Activated CD8-positive, alpha-beta memory T cell treated with anti-CD3 and anti-CD28 coated beads for 4 hours (primary cell): ENCODE data around the gene S1PR3.

Experiments
- DNase-seq, 2 donors: peaks; one replicate each; pipeline ENCODE4 v3.0.0-alpha.2; 2020; ENCODE audit warnings: low read depth in 2 of 2

S1PR3 gene

DNA sequence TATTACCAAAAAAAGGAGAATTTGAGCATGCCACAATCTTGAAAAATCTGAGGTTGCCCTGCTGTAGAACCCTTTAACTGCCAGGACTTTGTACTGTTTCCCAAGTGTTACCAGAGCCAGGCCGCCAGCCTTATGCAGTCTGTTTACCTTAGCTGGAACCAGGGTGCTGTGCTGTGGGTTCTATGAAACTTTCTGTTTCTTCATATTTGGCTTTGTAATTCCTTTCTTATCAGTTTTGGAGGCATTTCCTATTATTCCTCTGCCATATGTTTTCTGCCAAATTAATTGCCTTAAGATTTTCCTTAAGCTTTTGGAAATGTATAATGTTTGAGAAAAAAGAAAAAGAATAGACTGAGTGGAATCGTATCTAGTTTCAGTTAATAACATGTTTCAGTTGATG is 2.1 kb downstream of the S1PR3 start:
- no peak for DNase-seq

DNA sequence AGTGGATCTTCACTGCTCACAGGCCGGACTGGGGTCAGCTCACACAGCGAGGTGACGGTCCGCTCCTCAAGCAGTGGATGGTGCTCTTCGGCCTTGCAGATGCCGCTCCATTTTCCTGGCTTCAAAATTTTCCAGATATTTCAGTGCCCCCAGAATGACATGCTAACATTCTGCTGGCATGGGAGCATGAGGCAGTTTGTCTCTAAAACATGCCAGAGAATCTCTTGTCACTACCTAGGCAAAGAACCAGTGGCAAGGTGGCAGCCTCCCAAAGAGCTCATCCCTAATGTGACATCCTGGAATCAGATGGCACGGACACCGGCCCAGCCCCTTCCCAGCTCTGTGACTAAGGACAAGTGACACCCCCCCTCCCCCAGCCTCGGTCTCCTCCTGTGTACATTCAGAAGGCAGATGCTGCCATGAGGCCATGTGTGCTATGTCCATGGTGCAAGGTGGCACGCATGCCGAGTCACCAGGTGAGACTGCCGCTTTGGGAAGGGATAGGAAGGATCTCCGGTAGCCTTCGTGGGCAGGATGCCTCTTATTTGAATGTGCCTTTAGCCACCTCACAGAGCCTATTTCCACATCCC is 2.7 kb downstream of the S1PR3 start:
- no peak for DNase-seq

DNA sequence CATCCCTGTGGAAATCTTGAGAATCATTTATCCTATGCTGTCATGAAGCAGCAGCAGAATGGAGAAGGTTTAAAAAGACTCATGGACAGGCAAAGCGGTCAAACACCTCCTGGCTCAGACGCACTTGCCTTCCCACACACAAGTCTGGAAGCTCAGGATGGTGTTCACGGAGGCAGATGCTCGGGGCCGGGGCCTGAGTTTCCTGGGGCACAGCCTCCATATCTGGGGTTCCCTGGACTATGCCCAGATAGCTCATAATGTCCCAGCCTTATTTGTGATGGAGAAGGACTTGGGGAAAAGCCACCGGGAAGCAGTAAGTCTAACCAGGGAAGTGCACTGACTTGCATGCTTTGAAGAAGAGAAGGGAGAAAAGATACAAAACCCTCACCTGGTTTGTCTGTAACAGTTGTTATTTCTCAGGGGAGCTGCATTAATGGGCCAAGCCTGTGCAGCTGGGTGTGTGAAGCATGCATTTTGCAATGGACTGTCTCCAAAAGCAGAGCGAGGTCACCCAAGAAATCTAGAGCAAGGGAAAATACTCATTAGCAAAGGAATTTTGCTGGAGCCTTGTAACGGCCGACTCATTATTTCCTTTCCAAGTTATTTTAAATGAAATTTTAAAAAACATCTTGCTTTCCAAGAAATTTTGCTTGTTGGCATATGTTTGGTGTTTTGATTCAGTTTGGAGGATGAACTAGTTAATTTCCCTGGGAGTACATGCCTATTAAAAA is 3.4 kb downstream of the S1PR3 start:
- no peak for DNase-seq

DNA sequence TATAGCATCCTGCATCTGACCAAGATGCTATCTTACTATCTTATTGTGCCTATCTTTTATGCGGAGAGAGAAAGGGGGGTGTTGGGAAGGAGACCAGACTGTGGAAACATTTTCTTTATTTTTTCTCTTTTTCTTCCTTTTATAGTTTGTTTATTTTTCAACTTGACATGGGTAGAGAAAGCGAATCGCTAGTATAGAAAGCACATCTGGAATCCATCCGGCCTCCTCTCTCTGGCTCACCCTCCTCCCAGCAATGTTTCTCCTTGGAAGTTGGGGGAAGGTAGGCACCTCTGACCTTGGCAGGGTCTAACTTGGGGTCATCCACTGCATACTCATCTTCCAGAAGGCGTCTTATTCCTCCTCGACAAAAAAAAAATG is 3.9 kb downstream of the S1PR3 start:
- DNase-seq = no peak

DNA sequence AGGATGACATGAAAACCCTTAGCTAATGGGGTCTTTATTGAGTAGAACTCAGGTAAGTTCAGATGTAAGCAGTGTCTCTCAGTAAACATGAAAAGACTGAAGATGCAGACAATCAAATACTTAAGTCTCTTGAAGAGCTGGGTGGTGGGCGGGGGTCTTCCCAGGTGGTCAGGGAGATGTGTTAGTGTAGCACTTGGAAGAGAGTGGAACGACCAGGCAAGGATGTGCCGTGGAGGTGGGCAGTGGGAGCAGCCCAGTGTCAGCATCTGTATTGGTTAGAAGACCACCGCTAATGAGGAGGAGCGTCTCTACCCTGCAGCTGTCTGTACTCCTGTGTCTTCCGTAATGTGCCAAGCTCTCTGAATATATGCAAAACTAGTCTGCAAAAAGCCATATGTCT is 4.4 kb downstream of the S1PR3 start:
- DNase-seq = no peak

DNA sequence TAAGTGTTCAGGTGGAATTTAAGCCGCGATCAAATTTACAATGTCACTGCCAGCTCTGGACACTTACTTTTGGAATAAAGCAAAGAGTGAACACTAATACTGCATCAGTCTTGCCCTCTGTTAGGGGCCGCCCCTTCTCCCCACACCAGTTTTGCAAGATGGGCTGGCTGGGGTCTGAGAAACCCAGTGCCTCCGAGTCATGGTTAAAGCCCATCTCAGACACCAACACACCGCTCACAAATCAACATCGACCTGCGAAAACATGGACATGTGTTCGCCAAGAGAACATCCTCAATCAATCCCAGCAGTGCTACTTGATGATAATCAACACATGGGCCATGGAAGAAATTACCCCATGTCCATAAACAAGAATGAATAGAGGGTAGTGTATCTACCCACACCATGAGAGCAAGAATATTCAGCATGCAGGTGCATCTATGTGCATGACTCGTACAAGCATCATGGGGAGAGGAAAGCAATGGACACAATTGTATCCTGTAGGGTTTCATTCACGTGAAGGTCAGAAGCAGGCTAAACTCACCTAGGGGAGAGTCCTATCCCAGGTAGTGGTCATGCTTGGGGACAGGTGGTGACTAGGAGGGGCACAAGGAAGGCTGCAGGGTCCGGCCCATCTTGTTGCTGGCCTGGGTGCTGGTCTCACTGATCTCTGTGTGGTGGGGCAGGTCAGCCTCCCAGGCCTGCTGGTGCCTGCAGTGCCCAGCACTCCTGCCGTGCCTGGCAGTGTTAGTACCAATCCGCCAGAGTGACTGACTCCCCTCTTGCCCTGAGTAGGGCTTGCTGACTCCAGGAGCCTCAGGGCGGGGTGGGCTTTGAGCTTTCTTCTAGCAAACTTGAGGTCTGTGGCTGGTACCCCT is 5.0 kb downstream of the S1PR3 start:
- DNase-seq = no peak

DNA sequence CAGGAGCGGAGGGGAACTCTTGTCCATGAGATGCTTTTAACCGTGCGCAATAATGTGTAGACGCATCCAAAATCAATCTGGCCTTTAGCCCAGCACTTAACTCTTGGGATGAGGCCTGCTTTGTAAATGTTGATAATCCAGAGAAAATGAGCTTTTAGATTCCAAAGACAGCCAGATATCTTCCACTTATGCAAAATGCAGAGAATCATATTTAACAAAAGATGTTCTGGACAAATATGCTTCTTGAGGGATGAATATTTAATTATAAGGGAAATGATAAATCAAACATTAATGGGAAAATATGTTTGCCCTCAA is 5.6 kb downstream of the S1PR3 start:
- DNase-seq = no peak

DNA sequence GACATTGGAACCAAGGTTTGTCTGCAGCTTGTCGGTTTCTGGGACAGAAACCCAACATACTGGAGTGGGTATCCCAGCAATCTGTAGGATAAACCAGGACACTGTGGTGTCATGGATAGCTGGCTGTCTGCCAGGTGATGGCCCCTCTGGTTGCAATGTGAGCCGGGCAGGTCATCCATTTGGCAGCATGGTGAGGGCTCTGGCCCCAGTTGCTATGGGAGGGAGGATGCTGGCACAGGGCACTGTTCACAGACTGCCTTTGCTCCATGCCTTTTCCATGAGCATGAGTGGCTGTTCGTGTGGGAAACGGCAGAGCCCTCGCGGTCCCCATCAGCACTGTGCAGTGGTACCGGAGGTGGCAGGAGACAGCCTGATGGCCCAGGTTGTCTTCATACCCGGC is 6.4 kb downstream of the S1PR3 start:
- DNase-seq = no peak

DNA sequence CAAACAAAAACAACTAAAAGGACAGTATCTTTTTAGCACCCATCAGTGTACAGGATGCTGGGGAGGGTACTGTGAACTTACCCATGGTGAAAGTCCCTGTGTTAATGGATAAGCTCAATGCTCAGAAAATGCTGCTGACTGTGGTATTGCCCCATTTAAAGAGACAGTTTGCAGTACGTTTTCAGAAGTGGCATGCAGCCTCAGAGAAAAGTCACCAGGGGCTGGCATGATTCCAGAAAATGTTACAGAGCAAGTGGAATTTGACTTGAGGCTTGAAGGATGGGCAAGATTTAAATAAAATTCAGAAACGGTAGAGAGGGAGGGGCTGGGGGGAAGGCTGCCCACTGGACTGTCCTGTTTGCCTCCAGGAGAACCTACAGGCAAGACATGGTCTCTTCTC is 7.2 kb downstream of the S1PR3 start:
- DNase-seq = no peak

DNA sequence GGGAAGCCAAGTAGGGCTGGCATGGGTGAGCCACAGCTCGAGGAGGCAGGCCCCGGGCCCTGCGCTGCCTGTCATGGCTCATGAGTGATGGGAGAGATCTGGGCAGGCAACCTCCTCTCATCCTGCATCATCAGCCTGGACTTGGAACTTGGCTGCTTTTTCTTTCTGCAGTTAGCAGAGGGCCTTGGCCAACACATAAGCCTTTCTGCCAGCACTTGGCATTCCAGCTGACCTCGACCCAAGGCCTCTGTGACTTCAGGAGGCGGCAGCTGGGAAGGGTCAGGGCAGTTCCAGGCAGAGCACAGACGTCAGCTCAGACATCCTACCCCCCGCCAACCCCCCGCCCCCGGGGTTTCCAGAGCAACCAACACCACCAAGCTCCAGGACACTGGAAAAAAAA is 7.6 kb downstream of the S1PR3 start:
- DNase-seq = no peak

DNA sequence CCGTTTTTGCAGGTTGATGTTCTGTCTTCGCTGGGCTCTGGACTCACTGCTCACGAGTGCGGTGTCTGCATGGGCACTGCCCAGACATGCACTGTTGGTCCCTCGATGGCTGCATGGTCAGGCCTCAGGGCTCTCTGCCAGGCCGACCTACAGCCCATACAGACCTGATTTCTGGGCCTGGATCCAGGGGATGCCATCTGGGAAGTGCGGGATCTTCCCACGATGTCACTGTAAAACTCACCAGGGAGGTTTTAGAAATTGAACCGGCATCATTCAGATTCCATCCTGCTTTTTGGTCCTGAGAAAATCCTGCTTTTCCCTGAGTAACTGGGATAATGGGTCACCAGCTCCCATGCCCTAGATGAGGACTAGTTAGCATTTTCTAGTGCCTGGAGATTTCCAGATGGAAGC is 9.1 kb downstream of the S1PR3 start:
- no peak for DNase-seq

DNA sequence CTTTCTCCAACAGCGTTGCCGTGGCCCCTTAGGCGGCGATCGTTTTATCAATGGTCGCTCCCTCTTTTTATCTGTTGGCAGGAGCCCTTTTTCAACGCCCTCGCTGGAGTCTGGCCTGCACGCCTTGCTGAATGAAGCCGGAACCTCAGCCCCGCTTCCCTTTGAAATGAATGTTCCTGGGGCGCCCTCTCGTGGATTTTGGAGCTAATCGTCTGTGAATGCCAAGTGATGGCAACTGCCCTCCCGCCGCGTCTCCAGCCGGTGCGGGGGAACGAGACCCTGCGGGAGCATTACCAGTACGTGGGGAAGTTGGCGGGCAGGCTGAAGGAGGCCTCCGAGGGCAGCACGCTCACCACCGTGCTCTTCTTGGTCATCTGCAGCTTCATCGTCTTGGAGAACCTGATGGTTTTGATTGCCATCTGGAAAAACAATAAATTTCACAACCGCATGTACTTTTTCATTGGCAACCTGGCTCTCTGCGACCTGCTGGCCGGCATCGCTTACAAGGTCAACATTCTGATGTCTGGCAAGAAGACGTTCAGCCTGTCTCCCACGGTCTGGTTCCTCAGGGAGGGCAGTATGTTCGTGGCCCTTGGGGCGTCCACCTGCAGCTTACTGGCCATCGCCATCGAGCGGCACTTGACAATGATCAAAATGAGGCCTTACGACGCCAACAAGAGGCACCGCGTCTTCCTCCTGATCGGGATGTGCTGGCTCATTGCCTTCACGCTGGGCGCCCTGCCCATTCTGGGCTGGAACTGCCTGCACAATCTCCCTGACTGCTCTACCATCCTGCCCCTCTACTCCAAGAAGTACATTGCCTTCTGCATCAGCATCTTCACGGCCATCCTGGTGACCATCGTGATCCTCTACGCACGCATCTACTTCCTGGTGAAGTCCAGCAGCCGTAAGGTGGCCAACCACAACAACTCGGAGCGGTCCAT is 10.0 kb downstream of the S1PR3 start:
- DNase-seq = peak; percentile 37 to 54

DNA sequence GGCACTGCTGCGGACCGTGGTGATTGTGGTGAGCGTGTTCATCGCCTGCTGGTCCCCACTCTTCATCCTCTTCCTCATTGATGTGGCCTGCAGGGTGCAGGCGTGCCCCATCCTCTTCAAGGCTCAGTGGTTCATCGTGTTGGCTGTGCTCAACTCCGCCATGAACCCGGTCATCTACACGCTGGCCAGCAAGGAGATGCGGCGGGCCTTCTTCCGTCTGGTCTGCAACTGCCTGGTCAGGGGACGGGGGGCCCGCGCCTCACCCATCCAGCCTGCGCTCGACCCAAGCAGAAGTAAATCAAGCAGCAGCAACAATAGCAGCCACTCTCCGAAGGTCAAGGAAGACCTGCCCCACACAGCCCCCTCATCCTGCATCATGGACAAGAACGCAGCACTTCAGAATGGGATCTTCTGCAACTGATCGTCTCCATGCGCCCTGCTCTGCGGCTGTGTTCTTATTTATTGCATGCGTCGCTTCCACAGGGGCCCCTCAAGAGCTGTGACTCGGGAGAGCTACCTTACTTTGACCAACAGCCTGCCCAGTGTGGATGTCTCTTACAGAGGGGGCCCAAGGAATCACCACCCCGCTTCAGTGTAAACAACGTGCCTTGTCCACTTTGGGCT is 10.8 kb downstream of the S1PR3 start:
- no peak for DNase-seq

DNA sequence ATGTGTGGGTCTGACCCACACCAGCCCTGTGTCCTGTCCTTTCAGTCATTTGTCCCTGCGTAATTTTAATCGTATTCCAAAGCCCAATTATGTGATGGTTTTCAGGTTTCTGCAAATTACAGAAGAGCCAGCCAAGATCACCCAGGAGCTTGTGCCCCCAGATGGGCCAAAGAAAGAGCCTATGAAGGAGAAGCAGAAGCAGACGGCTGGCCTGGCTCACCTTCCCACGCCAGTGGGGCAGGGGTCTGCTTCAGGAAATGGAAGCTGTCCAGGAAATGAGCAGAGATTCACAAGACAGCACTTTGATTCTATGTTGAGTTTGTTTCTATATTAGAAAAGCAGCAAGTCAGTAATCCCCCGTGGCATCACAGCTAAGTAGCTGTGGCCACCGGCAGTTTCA is 11.7 kb downstream of the S1PR3 start:
- DNase-seq = no peak

DNA sequence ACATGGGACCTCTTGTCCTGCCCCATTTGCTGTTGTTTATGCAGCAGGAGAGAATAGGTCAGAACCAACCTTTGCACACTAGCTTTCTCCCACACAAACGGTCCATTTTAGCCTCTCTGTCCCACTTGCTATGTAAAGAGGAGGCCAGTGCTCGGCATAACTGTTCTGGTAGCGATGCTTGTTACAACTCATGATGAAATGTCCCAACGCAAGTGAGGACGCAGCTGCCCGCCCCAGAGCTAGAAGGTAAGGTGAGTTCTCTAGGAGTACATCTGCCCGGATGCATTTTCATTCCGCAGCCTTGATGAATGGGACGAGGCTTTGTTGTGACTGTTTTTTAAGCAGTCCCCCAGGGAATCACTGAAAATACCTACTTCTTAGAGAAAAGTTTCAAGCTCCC is 14.1 kb downstream of the S1PR3 start:
- DNase-seq = no peak

DNA sequence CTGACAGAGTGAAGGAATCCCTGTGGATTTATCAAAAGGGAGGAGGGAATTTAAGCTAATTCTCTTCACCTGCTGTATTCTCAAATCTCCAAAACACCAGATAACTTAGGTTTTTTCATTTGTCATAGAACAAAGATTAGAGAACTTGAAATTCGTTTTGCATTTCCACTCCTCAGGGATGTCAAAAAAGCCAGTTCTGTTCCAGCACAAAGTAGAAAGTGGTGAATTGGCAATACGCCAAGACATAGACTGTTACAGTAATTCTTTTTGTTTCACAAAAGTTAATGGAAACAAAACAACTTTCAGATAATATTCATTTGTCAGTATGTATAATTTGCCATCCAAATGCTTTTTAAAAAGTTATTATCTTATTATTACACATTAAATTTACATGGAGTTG is 15.0 kb downstream of the S1PR3 start:
- no peak for DNase-seq

DNA sequence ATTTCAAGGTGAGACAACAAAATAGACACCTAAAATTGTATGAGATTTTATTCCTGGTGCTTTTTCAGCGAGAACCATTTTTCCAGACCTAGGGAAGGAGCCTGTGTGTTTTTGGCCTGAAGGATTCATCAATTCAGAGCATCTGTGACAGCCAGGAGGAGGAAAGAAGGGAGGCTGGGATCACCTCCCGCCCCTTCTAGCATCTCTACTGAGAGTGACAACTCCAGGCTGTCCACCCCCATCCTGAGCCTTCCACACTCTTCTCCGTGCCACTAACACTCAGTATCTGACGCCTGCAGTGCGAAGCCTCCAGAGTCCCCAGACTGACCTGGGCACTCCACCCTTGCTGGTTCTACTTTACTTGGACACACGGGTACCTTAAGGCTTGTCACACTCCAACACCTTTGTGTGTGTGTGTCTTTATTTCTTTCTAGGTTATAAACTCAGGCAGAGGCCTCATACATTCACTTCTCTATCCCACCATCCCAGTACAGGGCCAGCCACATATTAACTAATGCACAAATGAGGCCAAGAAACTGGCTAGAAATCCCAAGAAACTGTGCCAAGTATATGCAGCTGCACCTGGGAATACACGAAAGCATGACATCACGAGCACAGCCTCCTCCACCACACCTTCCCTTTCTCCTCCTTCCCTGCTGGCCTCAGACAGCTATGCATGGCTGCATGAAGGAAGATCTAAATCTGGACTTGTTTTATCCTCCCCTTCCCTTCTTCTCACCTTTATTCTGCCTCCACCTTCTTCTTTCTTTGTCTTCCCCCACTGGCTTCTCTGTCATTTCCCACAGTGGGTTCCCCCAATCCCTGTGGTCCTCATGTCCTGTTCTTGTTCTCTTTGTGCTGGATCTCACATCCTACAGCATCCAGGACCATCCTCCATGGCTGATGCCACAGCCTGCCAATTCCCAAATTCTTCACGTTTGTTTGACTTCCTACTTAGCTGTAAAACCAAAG is 16.0 kb downstream of the S1PR3 start:
- DNase-seq = no peak

DNA sequence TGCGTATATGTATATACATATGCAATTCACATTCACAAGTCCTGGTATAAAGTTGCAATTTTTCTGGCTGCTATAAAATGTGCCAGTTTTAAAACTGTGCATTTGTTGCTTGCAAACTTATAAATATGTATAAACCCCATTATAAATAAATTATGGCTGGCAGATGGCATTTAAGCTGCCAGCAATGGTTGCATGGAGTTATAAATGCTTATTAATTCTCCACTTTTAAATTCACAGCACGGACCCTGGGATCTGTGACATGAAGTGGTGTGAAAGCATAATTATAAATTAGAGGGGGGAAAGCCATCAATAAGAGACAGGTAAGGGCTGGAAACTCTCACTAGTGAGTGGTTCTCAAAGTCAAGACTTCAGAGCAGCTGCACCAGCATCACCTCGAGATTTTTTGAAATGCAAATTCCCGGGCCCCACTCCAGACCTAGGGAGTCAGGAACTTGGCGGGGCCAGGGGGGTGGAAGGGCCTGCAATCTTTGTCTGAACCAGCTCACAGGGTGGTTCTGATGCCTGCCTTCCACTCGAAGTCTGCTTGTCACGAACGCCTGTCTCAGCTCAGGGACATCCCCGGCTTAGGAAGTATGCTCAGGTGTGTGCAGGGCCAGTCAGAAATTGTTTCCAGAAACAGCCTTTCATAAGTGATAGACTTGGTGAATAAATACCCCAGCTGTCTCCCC is 16.9 kb downstream of the S1PR3 start:
- DNase-seq = no peak

DNA sequence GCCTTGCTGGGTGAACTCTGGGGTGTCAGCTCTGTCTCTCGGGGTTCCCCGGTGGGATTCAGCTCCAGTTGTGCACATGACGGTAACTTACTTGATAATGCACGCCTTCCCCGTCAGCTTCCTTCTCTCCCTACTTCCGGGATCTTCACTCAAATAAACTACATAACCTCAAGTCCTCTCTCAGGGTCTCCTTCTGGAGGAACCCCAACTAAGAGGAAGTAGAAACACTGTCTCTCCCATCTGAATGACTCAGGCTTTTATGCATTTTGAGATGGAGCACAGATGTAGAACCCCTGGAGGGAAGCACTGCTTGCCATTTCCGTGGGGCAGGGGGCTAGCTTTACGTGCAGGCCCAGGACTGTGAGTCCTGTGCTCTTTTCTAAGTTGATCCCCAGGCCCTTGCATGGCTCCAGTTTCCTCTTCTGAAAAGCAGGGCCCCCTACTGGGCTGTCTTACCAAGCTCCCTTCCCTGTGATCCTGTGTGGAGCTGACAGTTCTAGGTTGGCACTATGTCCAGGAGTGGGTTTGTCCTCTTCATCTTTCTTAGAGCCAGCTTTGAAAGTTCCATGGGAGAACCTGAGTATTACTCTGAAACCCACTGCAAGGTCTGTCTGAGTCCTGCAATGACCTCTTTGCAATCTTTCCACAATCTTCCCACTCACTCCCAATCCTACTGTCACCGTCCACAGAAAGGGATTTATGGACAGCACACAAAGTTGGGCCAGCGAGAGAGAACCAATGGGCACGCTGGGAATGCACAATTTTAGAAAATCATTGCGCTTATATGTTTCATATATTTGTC is 17.7 kb downstream of the S1PR3 start:
- DNase-seq = no peak
